ENCODE results near the gene MAN1C1.

Gene MAN1C1

GRCh38 chr1:25701030-25701785, 84.6 kb downstream of the MAN1C1 start:
- no peak for TF ChIP-seq CTCF (IDR thresholded peaks at IDR 0.05; ENCODE audit: low read depth, low read length)
- no peak for DNase-seq (ENCODE audit: extremely low read depth, low read depth)

- no peak for TF ChIP-seq CTCF (IDR thresholded peaks at IDR 0.05; ENCODE audit: low read depth, low read length)
- no peak for DNase-seq (ENCODE audit: extremely low read depth, low read depth)
Measured at GRCh38 chr1:25702101-25702775, 85.6 kb downstream of the MAN1C1 start.

- DNase-seq (ENCODE audit: extremely low read depth, low read depth): no peak
- TF ChIP-seq CTCF (IDR thresholded peaks at IDR 0.05; ENCODE audit: low read depth, low read length): no peak
Measured at GRCh38 chr1:25703041-25703440, 86.5 kb downstream of the MAN1C1 start.

- no peak for TF ChIP-seq CTCF (IDR thresholded peaks at IDR 0.05; ENCODE audit: low read depth, low read length)
Measured at GRCh38 chr1:25703671-25704266, 87.2 kb downstream of the MAN1C1 start.

GRCh38 chr1:25704267-25704691, 87.7 kb downstream of the MAN1C1 start:
- no peak for DNase-seq (ENCODE audit: extremely low read depth, low read depth)

More at GRCh38 chr1:25703671-25704266, 87.2 kb downstream of the MAN1C1 start:
- no peak for DNase-seq (ENCODE audit: extremely low read depth, low read depth)

GRCh38 chr1:25705699-25706098, 89.1 kb downstream of the MAN1C1 start:
- DNase-seq (ENCODE audit: extremely low read depth, low read depth): no peak
- TF ChIP-seq CTCF (IDR thresholded peaks at IDR 0.05; ENCODE audit: low read depth, low read length): no peak

More at GRCh38 chr1:25704267-25704691, 87.7 kb downstream of the MAN1C1 start:
- TF ChIP-seq CTCF (IDR thresholded peaks at IDR 0.05; ENCODE audit: low read depth, low read length): no peak
